CD4-positive, alpha-beta T cell (primary cell): ENCODE results near the gene CEP350. TPM values are rescaled to one million over a fixed set of nuclear protein-coding genes. Genes with fewer than 3 reads are reported as not detected.

Source experiments
- ATAC-seq: fragments of 200-7000 bp; cut with Tn5 transposase; one replicate; pipeline ENCODE4 v1.10.0; 2022; ENCODE audit warnings: mild to moderate bottlenecking; ENCODE audit not compliant: poor library complexity
- CTCF ChIA-PET: fragments of 350-600 bp; sonication (Branson Sonifier 250); formaldehyde crosslinking; loops from one replicate; lab custom pipeline; 2021; ENCODE audit warnings: antibody characterized with exemption, inconsistent platforms; lab: Charles Lee
- POLR2A ChIA-PET: fragments of 350-600 bp; sonication (Branson Sonifier 250); formaldehyde crosslinking; loops from one replicate; lab custom pipeline; 2021; ENCODE audit warnings: antibody characterized with exemption, inconsistent platforms; lab: Charles Lee
- DNase-seq, 14 experiments: peaks; one replicate each; pipeline ENCODE4 v3.0.0-alpha.2; 2013 to 2020; ENCODE audit warnings: mixed read lengths in 2 of 14
- H3K27ac ChIP-seq, 2 donors: one replicate each; pipeline versions ENCODE4 v1.5.1 to v1.7.0; 2013; ENCODE audit warnings: low read length in 2 of 2, low read depth in 1 of 2, mild to moderate bottlenecking in 1 of 2
- H3K27me3 ChIP-seq, 2 experiments: 1 replicate in 1 of 2; 2 replicates in 1 of 2; pipeline versions ENCODE4 v1.6.1 to v1.7.0; 2013; ENCODE audit warnings: low read length in 2 of 2, control low read depth in 1 of 2, mild to moderate bottlenecking in 1 of 2, moderate library complexity in 1 of 2; ENCODE audit not compliant: insufficient read depth in 2 of 2, control insufficient read depth in 1 of 2
- H3K36me3 ChIP-seq: one replicate; pipeline ENCODE4 v1.6.1; 2013; ENCODE audit warnings: low read length, control low read depth; ENCODE audit not compliant: insufficient read depth
- H3K4me1 ChIP-seq: one replicate; pipeline ENCODE4 v1.6.1; 2013; ENCODE audit warnings: low read length, control low read depth; ENCODE audit not compliant: insufficient read depth
- H3K4me3 ChIP-seq: one replicate; pipeline ENCODE4 v1.5.1; 2013; ENCODE audit warnings: mild to moderate bottlenecking, low read length, moderate library complexity
- H3K9me3 ChIP-seq, 2 experiments: 1 replicate in 1 of 2; 2 replicates in 1 of 2; pipeline versions ENCODE4 v1.6.1 to v1.7.0; 2013; ENCODE audit warnings: low read length in 2 of 2, mild to moderate bottlenecking in 2 of 2, control low read depth in 1 of 2, moderate library complexity in 1 of 2; ENCODE audit not compliant: control insufficient read depth in 1 of 2, insufficient read depth in 1 of 2
- H3K27ac Mint-ChIP-seq: one replicate; pipeline ENCODE4 v1.8.0; 2020; ENCODE audit warnings: mixed read lengths
- H3K27me3 Mint-ChIP-seq: one replicate; pipeline ENCODE4 v1.8.0; 2021; ENCODE audit warnings: mixed read lengths
- H3K36me3 Mint-ChIP-seq: one replicate; pipeline ENCODE4 v1.8.0; 2021; ENCODE audit warnings: low read depth, mixed read lengths
- H3K4me1 Mint-ChIP-seq: one replicate; pipeline ENCODE4 v1.8.0; 2021; ENCODE audit warnings: low read depth, mixed read lengths
- H3K4me3 Mint-ChIP-seq: one replicate; pipeline ENCODE4 v1.8.0; 2020; ENCODE audit warnings: mild to moderate bottlenecking, mixed read lengths
- H3K9me3 Mint-ChIP-seq: one replicate; pipeline ENCODE4 v1.8.0; 2020; ENCODE audit warnings: mixed read lengths
- CTCF ChIP-seq: fragments of 200-600 bp; IDR thresholded peaks from one replicate; pipeline ENCODE4 v1.8.0; 2022; ENCODE audit warnings: antibody characterized with exemption, mild to moderate bottlenecking
- intact Hi-C, 2 experiments: fragments of 100-400 bp; cut with DNase I in 1 of 2; cut with micrococcal nuclease in 1 of 2; formaldehyde crosslinking; loops; one replicate each; pipeline versions ENCODE4 v1.15.1 to v1.9.0; 2023 to 2025; cut with DNase I, micrococcal nuclease
- total RNA-seq, 174 experiments: library from RNA in 2 of 174; stranded (reverse) in 2 of 174; gene quantifications; one replicate each; pipeline ENCODE4 v1.2.3 and lab custom pipeline; 2021 to 2026

Gene CEP350
- total RNA-seq, 2 experiments from 2014 or later = 45.5 to 51.4 TPM

GRCh38 chr1:180116964-180117763 is 162.6 kb downstream of the CEP350 start:
- TF ChIP-seq CTCF = no peak
- H3K9me3 ChIP-seq = no peaks in the 10 kb centered on the region
- no peak overlapping the region for H3K4me3 Mint-ChIP-seq
- ChIA-PET POLR2A (no interaction called here), CTCF (no interaction called here)
- H3K27me3 ChIP-seq = no peaks in the 10 kb centered on the region
- H3K27ac Mint-ChIP-seq = no peak overlapping the region
- no peaks in the 10 kb centered on the region for H3K9me3 Mint-ChIP-seq
- peaks cover 8% of the 10 kb centered on the region for H3K36me3 ChIP-seq
- H3K4me1 Mint-ChIP-seq = no peaks in the 10 kb centered on the region
- H3K4me1 ChIP-seq = no peaks in the 10 kb centered on the region
- H3K27ac ChIP-seq = no peak overlapping the region
- no peaks in the 10 kb centered on the region for H3K27me3 Mint-ChIP-seq
- DNase-seq (no peak), ATAC-seq (no peak)
- intact Hi-C loops = no loop called here
- H3K36me3 Mint-ChIP-seq = peaks cover 26% of the 10 kb centered on the region
- H3K4me3 ChIP-seq = no peak overlapping the region

GRCh38 chr1:180117764-180118116 is 163.1 kb downstream of the CEP350 start:
- no peak overlapping the region for H3K27ac ChIP-seq
- H3K4me3 Mint-ChIP-seq = no peak overlapping the region
- POLR2A ChIA-PET = no interaction called here
- H3K9me3 ChIP-seq = no peaks in the 10 kb centered on the region
- H3K36me3 Mint-ChIP-seq = peaks cover 20% of the 10 kb centered on the region
- H3K27me3 ChIP-seq = no peaks in the 10 kb centered on the region
- H3K4me1 ChIP-seq = no peaks in the 10 kb centered on the region
- no peak for DNase-seq
- no peak for ATAC-seq
- no peaks in the 10 kb centered on the region for H3K9me3 Mint-ChIP-seq
- no peaks in the 10 kb centered on the region for H3K27me3 Mint-ChIP-seq
- intact Hi-C loops = no loop called here
- H3K36me3 ChIP-seq = peaks cover 2% of the 10 kb centered on the region
- TF ChIP-seq CTCF = no peak
- CTCF ChIA-PET = no interaction called here
- H3K27ac Mint-ChIP-seq = no peak overlapping the region
- no peak overlapping the region for H3K4me3 ChIP-seq
- H3K4me1 Mint-ChIP-seq = no peaks in the 10 kb centered on the region

GRCh38 chr1:180119837-180120236 is 165.2 kb downstream of the CEP350 start:
- H3K36me3 ChIP-seq = no peaks in the 10 kb centered on the region
- no peak overlapping the region for H3K4me3 Mint-ChIP-seq
- H3K9me3 Mint-ChIP-seq = no peaks in the 10 kb centered on the region
- intact Hi-C loops = no loop called here
- H3K9me3 ChIP-seq = no peaks in the 10 kb centered on the region
- no peaks in the 10 kb centered on the region for H3K4me1 Mint-ChIP-seq
- peaks cover 9% of the 10 kb centered on the region for H3K36me3 Mint-ChIP-seq
- no peaks in the 10 kb centered on the region for H3K4me1 ChIP-seq
- ATAC-seq (no peak), DNase-seq (no peak)
- no peak overlapping the region for H3K4me3 ChIP-seq
- ChIA-PET CTCF (interaction anchor here (0.6 kb wide), 1 partner anchor 152 kb away, joined by 3 read pairs; no protein-coding TSS in a partner anchor), POLR2A (no interaction called here)
- H3K27me3 Mint-ChIP-seq = no peaks in the 10 kb centered on the region
- H3K27ac ChIP-seq = no peak overlapping the region
- no peaks in the 10 kb centered on the region for H3K27me3 ChIP-seq
- TF ChIP-seq CTCF = no peak
- no peak overlapping the region for H3K27ac Mint-ChIP-seq
